HFF-Myc (cell line): ENCODE measurements around the gene TAF4.

Experiments
- DNase-seq: peaks from one replicate; pipeline ENCODE4 v3.0.0-alpha.2; 2011; ENCODE audit warnings: low read depth; ENCODE audit errors: extremely low read depth
- H3K4me3 ChIP-seq: replicated peaks from 2 replicates; pipeline ENCODE4 v1.5.1; 2011; ENCODE audit warnings: low read depth, mild to moderate bottlenecking, control low read depth, low read length
- TF ChIP-seq, protein P1 (sequence below): IDR thresholded peaks from 2 replicates; pipeline ENCODE4 v1.5.1; 2012; ENCODE audit warnings: mild to moderate bottlenecking, low read depth, low read length, control low read depth; ENCODE audit errors: missing control alignments

The TAF4 gene

DNA sequence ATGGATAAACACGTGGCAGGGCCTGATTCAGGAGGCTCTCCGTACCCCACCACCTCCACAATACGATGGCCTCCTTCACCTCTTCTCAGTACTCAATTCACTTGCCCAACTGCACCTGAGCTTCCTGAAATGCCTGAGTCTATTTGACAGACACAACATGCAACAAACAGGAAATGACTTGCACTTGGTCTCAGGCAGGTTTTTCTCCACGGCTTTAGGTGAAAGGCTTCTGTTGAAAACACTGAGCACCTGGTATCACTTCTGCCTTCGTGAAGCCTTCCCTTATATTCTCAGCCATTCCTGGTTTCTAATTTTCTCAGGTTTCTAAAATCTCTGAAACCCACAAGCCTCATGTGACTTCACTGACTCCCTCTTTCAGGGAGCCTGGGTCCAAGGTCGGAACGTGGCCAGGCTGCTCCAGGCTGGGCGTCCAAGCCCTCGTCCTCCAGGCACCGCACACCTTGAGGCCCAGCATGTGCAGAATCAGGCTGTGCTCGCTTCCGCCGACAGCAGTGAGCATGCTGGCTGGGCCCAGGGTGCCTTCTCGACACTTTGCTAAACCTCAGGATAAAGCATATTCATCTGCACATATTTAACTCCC lies 34.7 kb downstream of the TAF4 start:
- no peak overlapping the region for H3K4me3 ChIP-seq
- DNase-seq = no peak
- TF ChIP-seq, protein P1, sequence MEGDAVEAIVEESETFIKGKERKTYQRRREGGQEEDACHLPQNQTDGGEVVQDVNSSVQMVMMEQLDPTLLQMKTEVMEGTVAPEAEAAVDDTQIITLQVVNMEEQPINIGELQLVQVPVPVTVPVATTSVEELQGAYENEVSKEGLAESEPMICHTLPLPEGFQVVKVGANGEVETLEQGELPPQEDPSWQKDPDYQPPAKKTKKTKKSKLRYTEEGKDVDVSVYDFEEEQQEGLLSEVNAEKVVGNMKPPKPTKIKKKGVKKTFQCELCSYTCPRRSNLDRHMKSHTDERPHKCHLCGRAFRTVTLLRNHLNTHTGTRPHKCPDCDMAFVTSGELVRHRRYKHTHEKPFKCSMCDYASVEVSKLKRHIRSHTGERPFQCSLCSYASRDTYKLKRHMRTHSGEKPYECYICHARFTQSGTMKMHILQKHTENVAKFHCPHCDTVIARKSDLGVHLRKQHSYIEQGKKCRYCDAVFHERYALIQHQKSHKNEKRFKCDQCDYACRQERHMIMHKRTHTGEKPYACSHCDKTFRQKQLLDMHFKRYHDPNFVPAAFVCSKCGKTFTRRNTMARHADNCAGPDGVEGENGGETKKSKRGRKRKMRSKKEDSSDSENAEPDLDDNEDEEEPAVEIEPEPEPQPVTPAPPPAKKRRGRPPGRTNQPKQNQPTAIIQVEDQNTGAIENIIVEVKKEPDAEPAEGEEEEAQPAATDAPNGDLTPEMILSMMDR = no peak

DNA sequence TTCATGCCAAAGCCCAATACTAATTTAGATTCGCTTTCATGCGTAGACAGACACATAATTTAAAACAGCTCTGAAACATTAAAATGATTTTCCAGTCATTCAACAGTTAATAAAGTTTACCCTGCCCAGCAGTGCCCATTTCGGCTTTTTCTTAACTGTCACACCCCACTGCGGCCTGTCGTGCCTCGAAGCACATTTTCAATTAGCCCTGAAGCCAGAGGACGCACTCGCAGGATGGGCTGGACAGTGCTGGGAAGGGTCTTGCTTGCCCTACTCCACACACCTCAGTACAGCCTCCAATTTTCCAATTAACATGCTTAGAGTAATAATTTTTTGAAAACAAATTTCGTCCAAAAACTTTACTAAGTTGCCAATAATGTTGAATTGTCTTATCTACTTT lies 35.3 kb downstream of the TAF4 start:
- no peak for DNase-seq
- no peak overlapping the region for H3K4me3 ChIP-seq
- TF ChIP-seq, protein P1 = no peak

DNA sequence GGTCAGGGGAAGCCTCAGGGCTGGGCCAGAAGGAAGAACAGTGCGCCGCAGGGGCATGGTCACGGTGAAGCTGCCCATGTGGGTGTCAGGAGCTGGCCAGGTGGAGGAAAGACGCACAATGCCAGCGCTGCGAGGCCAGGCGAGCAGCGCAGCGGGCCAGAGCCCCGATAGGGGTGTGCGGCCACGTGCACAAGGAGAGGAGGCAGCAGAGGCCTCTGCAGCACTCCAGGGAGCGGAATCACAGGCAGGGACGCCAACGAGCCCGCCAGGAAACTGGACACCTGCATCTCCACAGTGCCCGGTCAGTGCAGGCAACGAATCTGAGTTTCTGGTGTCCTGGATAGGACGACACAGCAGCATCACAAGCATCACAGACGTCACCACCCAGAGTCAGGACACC lies 35.7 kb downstream of the TAF4 start:
- no peak overlapping the region for H3K4me3 ChIP-seq
- no peak for DNase-seq
- TF ChIP-seq, protein P1 = no peak

DNA sequence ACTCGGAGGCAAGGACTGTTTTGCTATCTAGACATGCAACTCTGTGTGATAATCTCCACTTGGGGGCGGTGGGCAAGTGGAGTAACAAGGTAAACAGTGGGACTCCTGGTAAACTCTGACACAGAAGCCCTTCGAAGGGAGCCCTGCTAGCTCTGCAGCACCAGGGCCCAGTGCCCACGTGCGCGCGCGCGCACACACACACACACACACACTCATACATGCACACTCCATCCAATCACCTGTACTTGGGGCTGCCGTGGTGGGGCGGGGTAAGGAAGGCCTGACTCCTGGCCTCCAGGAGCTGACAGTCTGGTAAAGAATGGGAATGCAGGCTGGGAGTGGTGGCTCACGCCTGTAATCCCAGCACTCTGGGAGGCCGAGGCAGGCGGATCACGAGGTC lies 36.4 kb downstream of the TAF4 start:
- no peak for DNase-seq
- TF ChIP-seq, protein P1 = no peak
- no peak overlapping the region for H3K4me3 ChIP-seq

DNA sequence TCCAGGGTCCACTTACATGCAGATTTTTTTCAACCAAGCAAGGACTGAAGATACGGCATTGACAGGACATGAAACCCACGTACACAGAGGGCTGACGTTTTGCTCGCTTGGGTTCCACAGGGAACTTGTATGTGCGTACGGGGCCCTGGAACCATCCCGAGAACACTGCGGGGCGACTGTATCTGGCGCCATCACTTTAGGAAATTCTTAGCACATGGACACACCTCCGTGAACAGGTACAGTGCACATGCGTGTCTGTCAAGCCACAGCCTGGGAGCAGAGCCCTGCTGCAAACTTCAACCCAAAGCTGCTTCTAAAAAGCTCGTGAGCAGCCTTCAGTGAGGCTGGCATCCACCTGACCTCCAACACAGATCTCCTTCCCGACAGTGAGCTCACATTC lies 37.3 kb downstream of the TAF4 start:
- no peak for DNase-seq
- H3K4me3 ChIP-seq = no peak overlapping the region
- TF ChIP-seq, protein P1 = no peak

DNA sequence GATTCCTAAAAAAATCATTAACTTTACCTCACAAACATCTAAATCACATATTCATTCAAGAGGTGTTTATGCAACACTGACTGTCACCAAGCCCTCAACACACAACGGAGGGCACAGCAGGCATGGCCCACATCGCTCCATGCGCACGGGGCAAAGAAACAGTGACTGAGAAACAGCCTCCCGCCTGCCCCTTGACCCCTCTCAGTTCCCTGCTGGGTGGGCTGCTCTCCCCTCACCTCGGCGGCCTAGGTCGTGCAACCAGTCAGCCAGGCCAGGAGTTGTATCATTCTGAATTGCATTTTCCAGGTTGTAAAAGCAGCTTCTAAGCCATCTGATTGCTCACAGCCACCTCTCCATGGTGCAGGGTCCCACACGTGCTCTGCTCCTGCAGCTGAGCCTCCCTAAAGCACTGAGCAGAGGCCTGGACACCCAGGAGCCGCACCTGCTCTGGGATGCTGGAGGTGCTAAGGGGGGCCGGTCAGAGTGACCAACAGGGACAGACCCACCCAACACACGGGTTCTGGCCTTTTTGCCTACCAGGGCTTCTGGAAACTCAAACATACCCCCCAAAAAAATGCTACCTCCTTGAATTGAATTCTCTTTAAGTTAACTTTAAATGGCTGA lies 37.9 kb downstream of the TAF4 start:
- DNase-seq = no peak
- H3K4me3 ChIP-seq = no peak overlapping the region
- TF ChIP-seq, protein P1 = no peak

DNA sequence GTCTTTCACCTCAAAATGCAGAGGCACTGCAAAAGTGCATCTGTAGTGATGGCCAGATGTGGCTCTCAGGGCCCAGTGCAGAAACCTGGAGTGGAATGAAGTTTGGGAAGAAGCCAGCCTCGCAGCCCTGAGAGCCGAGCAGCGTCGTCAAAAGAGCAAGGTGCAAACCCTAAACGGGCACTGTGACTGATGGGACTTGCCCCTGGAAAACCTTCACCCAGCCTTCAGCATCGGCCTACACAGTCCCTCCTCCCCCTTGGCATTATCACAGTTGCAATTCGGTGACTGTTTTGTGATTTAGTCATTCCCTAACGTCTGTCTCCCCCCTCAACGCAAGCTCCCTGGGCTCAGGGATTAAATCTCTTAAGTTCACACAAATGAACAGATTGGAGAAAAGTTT lies 38.6 kb downstream of the TAF4 start:
- TF ChIP-seq, protein P1 = no peak
- DNase-seq = no peak
- H3K4me3 ChIP-seq = no peak overlapping the region
